ENCODE data around the gene PDZD7. TPM values are rescaled to one million over a fixed set of nuclear protein-coding genes. Genes with fewer than 3 reads are reported as not detected.

The PDZD7 gene
- polyA plus RNA-seq, 4 donors, result 1.3 to 2.9 (median 2.2) TPM

- no peak for DNase-seq (ENCODE audit: low read depth in 4 of 4, low spot score in 3 of 4)
Measured at GRCh38 chr10:100972115-100972903, 58.6 kb downstream of the PDZD7 start.

GRCh38 chr10:100970914-100971811 lies 59.8 kb downstream of the PDZD7 start:
- DNase-seq (ENCODE audit: low read depth in 4 of 4, low spot score in 3 of 4), result no peak

GRCh38 chr10:100970076-100970913 lies 60.6 kb downstream of the PDZD7 start:
- no peak for DNase-seq (ENCODE audit: low read depth in 4 of 4, low spot score in 3 of 4)

GRCh38 chr10:100969187-100970075 lies 61.5 kb downstream of the PDZD7 start, which contains the start of gene SEMA4G:
SEMA4G (plus strand) TSS chr10:100969504; CDS start chr10:100972913, 3,409 bp downstream.
- DNase-seq (ENCODE audit: low read depth in 4 of 4, low spot score in 3 of 4), result no peak

GRCh38 chr10:100968863-100969186 lies 62.1 kb downstream of the PDZD7 start:
- no peak for DNase-seq (ENCODE audit: low read depth in 4 of 4, low spot score in 3 of 4)

GRCh38 chr10:100968062-100968736 lies 62.7 kb downstream of the PDZD7 start:
- no peak for DNase-seq (ENCODE audit: low read depth in 4 of 4, low spot score in 3 of 4)

GRCh38 chr10:100967332-100967731 lies 63.6 kb downstream of the PDZD7 start:
- no peak for DNase-seq (ENCODE audit: low read depth in 4 of 4, low spot score in 3 of 4)

- DNase-seq (ENCODE audit: low read depth in 4 of 4, low spot score in 3 of 4), result no peak
Measured at GRCh38 chr10:100966887-100967286, 64.0 kb downstream of the PDZD7 start.

GRCh38 chr10:100965820-100966219 lies 65.1 kb downstream of the PDZD7 start:
- DNase-seq (ENCODE audit: low read depth in 4 of 4, low spot score in 3 of 4), result no peak

GRCh38 chr10:100963826-100964225 lies 67.1 kb downstream of the PDZD7 start:
- DNase-seq (ENCODE audit: low read depth in 4 of 4, low spot score in 3 of 4), result no peak

- DNase-seq (ENCODE audit: low read depth in 4 of 4, low spot score in 3 of 4), result no peak
Measured at GRCh38 chr10:100962351-100963080, 68.4 kb downstream of the PDZD7 start.

GRCh38 chr10:100960251-100960650 lies 70.7 kb downstream of the PDZD7 start:
- no peak for DNase-seq (ENCODE audit: low read depth in 4 of 4, low spot score in 3 of 4)

Other genes starting within 250 kb of the PDZD7 start
- gene SLF2, start 118.2 kb downstream of the PDZD7 start, polyA plus RNA-seq (ENCODE audit: insufficient read length in 4 of 4), result 10 to 100 TPM; 31.4 to 47.1 (median 34.5) TPM
- gene SEMA4G, start 61.6 kb downstream of the PDZD7 start, polyA plus RNA-seq (ENCODE audit: insufficient read length in 4 of 4), result 10 to 100 TPM; 14.8 to 53.8 (median 45.3) TPM
- gene MRPL43, start 43.6 kb downstream of the PDZD7 start, polyA plus RNA-seq (ENCODE audit: insufficient read length in 4 of 4), result 100 to 1,000 TPM in 1 of 4 donors, 10 to 100 TPM in 3; 71.4 to 116 (median 92.1) TPM
- gene TWNK, start 43.6 kb downstream of the PDZD7 start, polyA plus RNA-seq (ENCODE audit: insufficient read length in 4 of 4), result 10 to 100 TPM in 3 of 4 donors, 1 to 10 TPM in 1; 9.6 to 15.9 (median 15.4) TPM
- 10 to 100 TPM; 47.0 to 75.9 (median 48.5) TPM for gene LZTS2, start 31.3 kb downstream of the PDZD7 start, polyA plus RNA-seq (ENCODE audit: insufficient read length in 4 of 4)
- 10 to 100 TPM; 16.7 to 30.3 (median 22.1) TPM for gene SFXN3, start 105 bp upstream of the PDZD7 start, polyA plus RNA-seq (ENCODE audit: insufficient read length in 4 of 4)
- 10 to 100 TPM in 3 of 4 donors, 1 to 10 TPM in 1; 9.6 to 44.4 (median 12.9) TPM for gene KAZALD1, start 30.9 kb upstream of the PDZD7 start, polyA plus RNA-seq (ENCODE audit: insufficient read length in 4 of 4)
- gene TLX1, start 100.2 kb upstream of the PDZD7 start, polyA plus RNA-seq (ENCODE audit: insufficient read length in 4 of 4), result under 1 TPM in 2 of 4 donors, not detected in 2; 0.10 to 0.24 TPM
- not detected for gene LBX1, start 198.3 kb upstream of the PDZD7 start, polyA plus RNA-seq (ENCODE audit: insufficient read length in 4 of 4)